Hepatocyte (in vitro differentiated cells): ENCODE results near the gene SBNO2.

ENCODE experiments used
- CTCF ChIP-seq: fragments of 200-600 bp; sonication (generic); IDR thresholded peaks from 2 replicates; pipeline ENCODE4 v1.5.1; 2016; ENCODE audit warnings: antibody characterized with exemption, mild to moderate bottlenecking; ENCODE audit not compliant: poor library complexity
- EZH2 ChIP-seq: fragments of 200-600 bp; sonication (generic); IDR thresholded peaks from 2 replicates; pipeline ENCODE4 v1.6.1; 2016; ENCODE audit warnings: antibody characterized with exemption, mild to moderate bottlenecking, borderline replicate concordance

GRCh38 chr19:1177322-1178114, 3.5 kb upstream of the SBNO2 start:
- TF ChIP-seq CTCF: no peak
- TF ChIP-seq EZH2: no peak
